ENCODE data around the gene PAEP. TPM values are rescaled to one million over a fixed set of nuclear protein-coding genes. Genes with fewer than 3 reads are reported as not detected.
A peak's percentile ranks its signal among the peaks of the same experiment; 100 is the strongest.
"Not testable (repeated sequence)": the region's sequence is repeated elsewhere in the genome, so short reads cannot be mapped to it uniquely, and the experiment has no call there.

PAEP gene
- total RNA-seq, 1 donor, result not detected

GRCh38 chr9:135536216-135536615 is 25.3 kb upstream of the PAEP start:
- TF ChIP-seq CTCF (IDR thresholded peaks at IDR 0.05; ENCODE audit: insufficient read depth, low read depth, low read length), result no peak
- peak; percentile 55 for DNase-seq (ENCODE audit: low read depth)

GRCh38 chr9:135543262-135543894 is 18.2 kb upstream of the PAEP start:
- DNase-seq (ENCODE audit: low read depth), result peak; percentile 74
- H3K4me3 ChIP-seq (ENCODE audit: low read depth, low read length), result not testable (repeated sequence)

More at GRCh38 chr9:135536216-135536615, 25.3 kb upstream of the PAEP start:
- no peak overlapping the region for H3K4me3 ChIP-seq (ENCODE audit: low read depth, low read length)

GRCh38 chr9:135544981-135545635 is 16.4 kb upstream of the PAEP start:
- no peak for TF ChIP-seq CTCF (IDR thresholded peaks at IDR 0.05; ENCODE audit: insufficient read depth, low read depth, low read length)
- no peak for DNase-seq (ENCODE audit: low read depth)
- no peak overlapping the region for H3K4me3 ChIP-seq (ENCODE audit: low read depth, low read length)

- not testable (repeated sequence) for DNase-seq (ENCODE audit: low read depth); H3K4me3 ChIP-seq (ENCODE audit: low read depth, low read length)
Measured at GRCh38 chr9:135545646-135546176, 15.8 kb upstream of the PAEP start, which contains the start of gene OBP2A. OBP2A (plus strand) TSS chr9:135546126; CDS start chr9:135546181, 55 bp downstream.

- not testable (repeated sequence) for DNase-seq (ENCODE audit: low read depth); H3K4me3 ChIP-seq (ENCODE audit: low read depth, low read length)
Measured at GRCh38 chr9:135546792-135547617, 14.6 kb upstream of the PAEP start.

- no peak overlapping the region for H3K4me3 ChIP-seq (ENCODE audit: low read depth, low read length)
- no peak for TF ChIP-seq CTCF (IDR thresholded peaks at IDR 0.05; ENCODE audit: insufficient read depth, low read depth, low read length)
- DNase-seq (ENCODE audit: low read depth), result no peak
Measured at GRCh38 chr9:135547756-135548736, 13.5 kb upstream of the PAEP start.

- H3K4me3 ChIP-seq (ENCODE audit: low read depth, low read length); DNase-seq (ENCODE audit: low read depth): not testable (repeated sequence)
Measured at GRCh38 chr9:135549478-135550343, 11.8 kb upstream of the PAEP start.

All from fibroblast of villous mesenchyme (primary cell).